OCI-LY7 (cell line): ENCODE results near the gene FAM171A1. TPM values are rescaled to one million over a fixed set of nuclear protein-coding genes. Genes with fewer than 3 reads are reported as not detected.

Experiments used
- BruUV-seq: library from RNA; stranded (reverse); fragments of 400-500 nt; replicated peaks from 2 replicates; lab custom pipeline; 2021; lab: Mats Ljungman, UMichigan
- CTCF ChIA-PET: fragments of 300-600 bp; sonication (Branson Sonifier 250); formaldehyde crosslinking; loops from one replicate; lab custom pipeline; 2022; ENCODE audit warnings: antibody characterized with exemption; ENCODE audit not compliant: unreplicated experiment; lab: Charles Lee
- POLR2A ChIA-PET: fragments of 300-600 bp; sonication (Branson Sonifier 250); formaldehyde crosslinking; loops from one replicate; lab custom pipeline; 2022; ENCODE audit warnings: antibody characterized with exemption; lab: Charles Lee
- DNase-seq: peaks from one replicate; pipeline ENCODE4 v3.0.0-alpha.2; 2015; ENCODE audit warnings: low spot score
- H2AFZ ChIP-seq: fragments of 200-600 bp; sonication (generic), shearing (Covaris generic); 2 replicates; pipeline ENCODE4 v1.6.1; 2014; ENCODE audit warnings: mild to moderate bottlenecking, antibody characterized with exemption, low read length, moderate library complexity
- H3K27ac ChIP-seq: fragments of 200-600 bp; sonication (generic); 2 replicates; pipeline ENCODE4 v1.5.1; 2014; ENCODE audit warnings: mixed run types, low read depth, mild to moderate bottlenecking, moderate library complexity, low read length, inconsistent platforms; ENCODE audit not compliant: poor library complexity, severe bottlenecking
- H3K36me3 ChIP-seq: fragments of 200-600 bp; sonication (generic); 2 replicates; pipeline ENCODE4 v1.6.1; 2014; ENCODE audit warnings: mild to moderate bottlenecking, antibody characterized with exemption, low read length, moderate library complexity, mixed read lengths; ENCODE audit not compliant: insufficient read depth
- H3K4me1 ChIP-seq: fragments of 200-600 bp; sonication (generic); 2 replicates; pipeline ENCODE4 v1.5.1; 2014; ENCODE audit warnings: mild to moderate bottlenecking, low read length; ENCODE audit not compliant: insufficient read depth, poor library complexity, severe bottlenecking
- H3K4me2 ChIP-seq: fragments of 200-600 bp; sonication (generic); 2 replicates; pipeline ENCODE4 v1.6.1; 2014; ENCODE audit warnings: mild to moderate bottlenecking, low read length
- H3K4me3 ChIP-seq: fragments of 200-600 bp; sonication (generic); 2 replicates; pipeline ENCODE4 v1.5.1; 2014; ENCODE audit warnings: mild to moderate bottlenecking, low read depth, low read length; ENCODE audit not compliant: poor library complexity, severe bottlenecking
- H3K79me2 ChIP-seq: fragments of 200-600 bp; sonication (generic); 2 replicates; pipeline ENCODE4 v1.6.1; 2016; ENCODE audit warnings: low read depth, mild to moderate bottlenecking, low read length, moderate library complexity, mixed read lengths; ENCODE audit not compliant: insufficient read depth
- H3K9me2 ChIP-seq: fragments of 200-600 bp; sonication (generic); 2 replicates; pipeline ENCODE4 v1.6.1; 2016; ENCODE audit warnings: mild to moderate bottlenecking, low read length, mixed read lengths; ENCODE audit not compliant: insufficient read depth
- H3K9me3 ChIP-seq: fragments of 200-600 bp; sonication (generic); 2 replicates; pipeline ENCODE4 v1.6.1; 2014; ENCODE audit warnings: mild to moderate bottlenecking, mixed run types, low read length, mixed read lengths
- H4K20me1 ChIP-seq: fragments of 200-600 bp; sonication (generic); 2 replicates; pipeline ENCODE4 v1.6.1; 2014; ENCODE audit warnings: mild to moderate bottlenecking, antibody characterized with exemption, low read length, moderate library complexity, mixed read lengths; ENCODE audit not compliant: insufficient read depth
- EZH2phosphoT487 ChIP-seq: fragments of 200-600 bp; sonication (generic); IDR thresholded peaks from 2 replicates; pipeline ENCODE4 v1.6.1; 2018; ENCODE audit warnings: low read depth, borderline replicate concordance, mild to moderate bottlenecking, mixed run types, antibody characterized with exemption, low read length, moderate library complexity, mixed read lengths
- intact Hi-C: fragments of 100-400 bp; cut with micrococcal nuclease; formaldehyde crosslinking; loops from one replicate; pipeline ENCODE4 v1.10.0; 2022; ENCODE audit not compliant: unreplicated experiment
- total RNA-seq, 2 experiments: library from RNA; depleted of rRNA in 1 of 2; stranded (reverse); fragments of >200 nt in 1 of 2; shearing (Covaris generic) in 1 of 2; gene quantifications; 2 replicates each; pipeline ENCODE4 v1.2.3, GENCODE V29; 2014 to 2022
- TF ChIP-seq, protein P1 (sequence below): fragments of 200-600 bp; sonication (generic); conservative IDR thresholded peaks from 2 replicates; pipeline ENCODE4 v1.5.1; 2014; ENCODE audit warnings: mild to moderate bottlenecking, antibody characterized with exemption, low read length, moderate library complexity, mixed read lengths

Gene FAM171A1
- total RNA-seq, 2 experiments from 2014 or later = not detected

GRCh38 chr10:15254808-15255648 lies 116.1 kb downstream of the FAM171A1 start:
- Histone ChIP-seq H3K9me2 (no peaks in the 10 kb centered on the region), H4K20me1 (no peaks in the 10 kb centered on the region), H3K36me3 (no peaks in the 10 kb centered on the region), H3K9me3 (no peaks in the 10 kb centered on the region), H3K27ac (no peak overlapping the region), H3K4me1 (peaks cover 5% of the 10 kb centered on the region), H3K79me2 (no peaks in the 10 kb centered on the region), H3K4me2 (no peak overlapping the region), H3K4me3 (no peak overlapping the region), H2AFZ (no peak overlapping the region)
- TF ChIP-seq, protein P1, sequence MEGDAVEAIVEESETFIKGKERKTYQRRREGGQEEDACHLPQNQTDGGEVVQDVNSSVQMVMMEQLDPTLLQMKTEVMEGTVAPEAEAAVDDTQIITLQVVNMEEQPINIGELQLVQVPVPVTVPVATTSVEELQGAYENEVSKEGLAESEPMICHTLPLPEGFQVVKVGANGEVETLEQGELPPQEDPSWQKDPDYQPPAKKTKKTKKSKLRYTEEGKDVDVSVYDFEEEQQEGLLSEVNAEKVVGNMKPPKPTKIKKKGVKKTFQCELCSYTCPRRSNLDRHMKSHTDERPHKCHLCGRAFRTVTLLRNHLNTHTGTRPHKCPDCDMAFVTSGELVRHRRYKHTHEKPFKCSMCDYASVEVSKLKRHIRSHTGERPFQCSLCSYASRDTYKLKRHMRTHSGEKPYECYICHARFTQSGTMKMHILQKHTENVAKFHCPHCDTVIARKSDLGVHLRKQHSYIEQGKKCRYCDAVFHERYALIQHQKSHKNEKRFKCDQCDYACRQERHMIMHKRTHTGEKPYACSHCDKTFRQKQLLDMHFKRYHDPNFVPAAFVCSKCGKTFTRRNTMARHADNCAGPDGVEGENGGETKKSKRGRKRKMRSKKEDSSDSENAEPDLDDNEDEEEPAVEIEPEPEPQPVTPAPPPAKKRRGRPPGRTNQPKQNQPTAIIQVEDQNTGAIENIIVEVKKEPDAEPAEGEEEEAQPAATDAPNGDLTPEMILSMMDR = no peak
- no peak for TF ChIP-seq EZH2phosphoT487
- ChIA-PET CTCF (no interaction called here), POLR2A (interaction anchor here (0.6 kb wide), 1 partner anchor 1271 kb away, joined by 4 read pairs; no protein-coding TSS in a partner anchor)
- no TSS peak for BruUV-seq
- intact Hi-C loops = no loop called here
- DNase-seq = no peak

DNA sequence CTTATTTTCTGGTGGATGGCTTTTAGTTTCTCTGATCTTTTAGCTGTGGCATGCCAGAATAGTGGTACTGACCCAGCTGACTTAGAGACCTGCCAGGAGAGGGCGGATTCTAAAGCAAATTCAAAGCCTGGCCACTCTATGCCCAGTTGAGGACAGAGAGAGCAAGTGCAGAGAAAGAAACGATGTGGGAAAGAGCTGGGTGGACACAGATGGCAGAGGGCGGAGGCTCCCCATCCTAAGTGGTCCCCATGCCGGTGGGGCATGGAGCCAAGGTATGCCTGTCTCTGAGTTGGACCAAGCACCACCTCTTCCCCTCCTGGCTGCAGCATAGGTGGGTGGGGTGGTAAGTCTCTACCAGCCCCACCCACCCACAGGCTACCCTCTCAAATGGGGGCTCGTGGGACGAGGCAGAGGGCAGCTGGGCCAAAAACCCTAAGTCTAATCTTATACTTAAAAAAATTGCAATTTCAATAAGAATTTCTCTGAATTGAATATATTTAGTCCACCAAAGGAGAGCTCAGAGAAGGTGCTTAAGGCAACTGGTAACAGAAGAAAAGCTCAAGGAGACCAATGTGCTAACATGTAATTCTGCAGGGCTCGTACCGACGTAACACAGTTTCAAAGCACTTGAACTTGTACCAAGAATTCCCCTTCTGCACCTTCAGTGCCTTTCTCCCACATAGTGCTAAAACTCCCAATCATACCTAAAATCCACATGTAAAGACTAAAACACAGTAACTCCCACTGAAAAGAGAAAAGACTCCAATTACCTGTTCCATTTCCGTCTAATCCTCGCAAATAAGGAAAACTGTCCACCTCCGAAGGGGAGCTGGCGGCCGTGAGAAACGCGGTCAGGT lies 116.9 kb downstream of the FAM171A1 start:
- Histone ChIP-seq H3K9me3 (no peaks in the 10 kb centered on the region), H3K36me3 (no peaks in the 10 kb centered on the region), H3K9me2 (no peaks in the 10 kb centered on the region), H3K79me2 (no peaks in the 10 kb centered on the region), H3K27ac (no peak overlapping the region), H3K4me1 (peaks cover 5% of the 10 kb centered on the region), H4K20me1 (no peaks in the 10 kb centered on the region), H3K4me3 (no peak overlapping the region), H2AFZ (no peak overlapping the region), H3K4me2 (no peak overlapping the region)
- ChIA-PET POLR2A (no interaction called here), CTCF (no interaction called here)
- DNase-seq = no peak
- TF ChIP-seq, protein P1 = no peak
- TF ChIP-seq EZH2phosphoT487 = no peak
- BruUV-seq = no TSS peak
- intact Hi-C loops = no loop called here
